GM12872 (cell line): ENCODE results near the gene ITGA7.

ENCODE experiments used
- CTCF ChIP-seq: IDR thresholded peaks from 3 replicates; pipeline ENCODE4 v1.5.1; 2011; ENCODE audit warnings: low read depth, mild to moderate bottlenecking, low read length, moderate library complexity; ENCODE audit not compliant: insufficient read depth

The ITGA7 gene

GRCh38 chr12:55719371-55719770 lies 11.7 kb upstream of the ITGA7 start:
- no peak for TF ChIP-seq CTCF

- no peak for TF ChIP-seq CTCF
Measured at GRCh38 chr12:55718624-55719275, 11.0 kb upstream of the ITGA7 start.

GRCh38 chr12:55718015-55718414 lies 10.3 kb upstream of the ITGA7 start:
- no peak for TF ChIP-seq CTCF

- no peak for TF ChIP-seq CTCF
Measured at GRCh38 chr12:55717011-55718007, 9.6 kb upstream of the ITGA7 start.

- no peak for TF ChIP-seq CTCF
Measured at GRCh38 chr12:55716582-55716957, 8.9 kb upstream of the ITGA7 start.

- TF ChIP-seq CTCF: no peak
Measured at GRCh38 chr12:55715833-55716581, 8.3 kb upstream of the ITGA7 start, which contains the start of gene BLOC1S1. BLOC1S1 (plus strand) TSS chr12:55716046; CDS start chr12:55716052, 6 bp downstream.
